Measurements from ENCODE around the gene WDFY2. TPM values are rescaled to one million over a fixed set of nuclear protein-coding genes. Genes with fewer than 3 reads are reported as not detected.

Gene WDFY2
- total RNA-seq, 1 experiment from 2014 or later: 25.7 TPM

GRCh38 chr13:51803422-51804294 is 219.4 kb downstream of the WDFY2 start, which contains the start of gene DHRS12 (continued):
- TF ChIP-seq ZNF423 (CRISPR knock-in tag; IDR thresholded peaks at IDR 0.05) (no peak), MLX (CRISPR knock-in tag; IDR thresholded peaks at IDR 0.05) (no peak), NR3C1 (CRISPR knock-in tag; conservative IDR thresholded peaks at IDR 0.05; ENCODE audit: low read depth) (no peak), TEAD1 (CRISPR knock-in tag; IDR thresholded peaks at IDR 0.05) (peak; percentile 48; the same call in 1 of the 2 replicates), TCF7 (CRISPR knock-in tag; IDR thresholded peaks at IDR 0.05; ENCODE audit: low read depth) (no peak), ZNF532 (CRISPR knock-in tag; IDR thresholded peaks at IDR 0.05; ENCODE audit: borderline replicate concordance) (no peak), IRF1 (CRISPR knock-in tag; IDR thresholded peaks at IDR 0.05) (no peak), HMGA2 (CRISPR knock-in tag; IDR thresholded peaks at IDR 0.05) (no peak), EMX1 (CRISPR knock-in tag; IDR thresholded peaks at IDR 0.05) (no peak), ZBTB21 (CRISPR knock-in tag; IDR thresholded peaks at IDR 0.05; ENCODE audit: borderline replicate concordance) (no peak), ZNF512 (CRISPR knock-in tag; IDR thresholded peaks at IDR 0.05; ENCODE audit: borderline replicate concordance) (no peak), NFE2L1 (CRISPR knock-in tag; IDR thresholded peaks at IDR 0.05) (0 out of 2 replicates have a peak, but pooled peaks have one; percentile 22), FOXP1 (CRISPR knock-in tag; IDR thresholded peaks at IDR 0.05; ENCODE audit: borderline replicate concordance) (peak; percentile 65; the same call in 1 of the 2 replicates), ATF1 (CRISPR knock-in tag; IDR thresholded peaks at IDR 0.05) (no peak), E2F5 (CRISPR knock-in tag; IDR thresholded peaks at IDR 0.05) (peak; percentile 80; the same call in 1 of the 2 replicates), ATF3 (CRISPR knock-in tag; conservative IDR thresholded peaks at IDR 0.05) (no peak), ZNF281 (CRISPR knock-in tag; IDR thresholded peaks at IDR 0.05) (no peak), USF1 (CRISPR knock-in tag; IDR thresholded peaks at IDR 0.05) (peak; percentile 52; the same call in 1 of the 2 replicates), ERG (CRISPR knock-in tag; IDR thresholded peaks at IDR 0.05) (no peak), ZNF232 (CRISPR knock-in tag; IDR thresholded peaks at IDR 0.05) (no peak), ATF2 (CRISPR knock-in tag; IDR thresholded peaks at IDR 0.05; ENCODE audit: borderline replicate concordance, low read depth) (no peak), ZNF416 (CRISPR knock-in tag; IDR thresholded peaks at IDR 0.05) (no peak)

Data from WTC11 (cell line).